Astrocyte of the cerebellum (primary cell): ENCODE results near the gene ANKFN1.

ENCODE experiments used
- DNase-seq: peaks from one replicate; pipeline ENCODE4 v3.0.0-alpha.2; 2011; ENCODE audit warnings: low read depth
- H3K4me3 ChIP-seq: 2 replicates; pipeline ENCODE4 v1.5.1; 2011; ENCODE audit warnings: mild to moderate bottlenecking, low read depth, low read length, moderate library complexity
- CTCF ChIP-seq: IDR thresholded peaks from 2 replicates; pipeline ENCODE4 v1.5.1; 2012; ENCODE audit warnings: low read length, low read depth, moderate library complexity, mild to moderate bottlenecking; ENCODE audit errors: missing control alignments
- in situ Hi-C: cut with HindIII; loops from 2 replicates; pipeline ENCODE4 v1.10.0; 2017; ENCODE audit warnings: low sequenced_read_pairs

The ANKFN1 gene

GRCh38 chr17:56480501-56480900 lies 327.2 kb downstream of the ANKFN1 start:
- in situ Hi-C loops: no loop called here
- TF ChIP-seq CTCF: no peak
- DNase-seq: no peak
- H3K4me3 ChIP-seq: no peak overlapping the region

- in situ Hi-C loops: no loop called here
- no peak for DNase-seq
- no peak for TF ChIP-seq CTCF
- H3K4me3 ChIP-seq: no peak overlapping the region
Measured at GRCh38 chr17:56481659-56482058, 328.4 kb downstream of the ANKFN1 start.

- TF ChIP-seq CTCF: no peak
- no peak for DNase-seq
- H3K4me3 ChIP-seq: no peak overlapping the region
- in situ Hi-C loops: no loop called here
Measured at GRCh38 chr17:56482229-56482628, 329.0 kb downstream of the ANKFN1 start.

DNA sequence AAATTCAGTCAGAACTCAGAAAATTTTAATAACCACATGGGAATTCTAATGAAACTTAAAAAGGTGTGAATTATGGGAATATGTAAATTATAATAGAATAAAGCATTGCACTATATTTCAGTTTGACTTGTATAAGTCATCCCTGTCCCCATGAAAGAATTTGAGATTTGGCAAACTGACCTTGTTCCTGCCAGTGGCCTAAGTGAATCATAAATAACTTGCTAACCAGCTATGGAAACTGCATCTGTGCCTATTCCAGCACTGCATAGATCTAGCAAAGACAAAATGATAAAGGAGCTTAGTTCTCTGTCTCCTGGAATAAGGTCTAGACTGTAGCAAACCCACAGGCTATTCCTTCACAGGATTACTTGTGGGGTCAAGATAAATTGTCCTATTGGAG lies 333.5 kb downstream of the ANKFN1 start:
- DNase-seq: no peak
- H3K4me3 ChIP-seq: no peak overlapping the region
- in situ Hi-C loops: no loop called here
- TF ChIP-seq CTCF: no peak

DNA sequence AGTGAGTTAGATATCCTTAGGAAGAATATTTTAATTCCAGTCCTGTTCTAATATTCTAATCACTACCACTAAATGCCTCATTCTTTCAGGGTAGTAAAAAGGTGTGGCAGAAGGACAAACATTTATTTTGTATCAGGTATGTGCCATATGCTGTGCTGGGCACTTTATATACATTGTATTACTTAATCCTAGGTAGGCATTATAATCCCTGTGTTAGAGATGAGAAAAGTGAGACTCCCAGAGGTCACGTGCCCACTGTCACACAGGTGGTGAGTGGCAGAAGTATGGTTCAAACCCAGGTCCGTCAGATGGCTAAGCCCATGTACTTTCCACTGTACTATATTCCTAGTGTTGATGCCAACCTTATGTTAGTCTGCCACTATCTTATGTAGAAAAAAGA lies 335.5 kb downstream of the ANKFN1 start:
- in situ Hi-C loops: no loop called here
- TF ChIP-seq CTCF: no peak
- no peak for DNase-seq
- H3K4me3 ChIP-seq: no peak overlapping the region

GRCh38 chr17:56489980-56490379 lies 336.7 kb downstream of the ANKFN1 start:
- no peak for DNase-seq
- in situ Hi-C loops: no loop called here
- no peak overlapping the region for H3K4me3 ChIP-seq
- TF ChIP-seq CTCF: no peak

- no peak for DNase-seq
- TF ChIP-seq CTCF: no peak
- H3K4me3 ChIP-seq: no peak overlapping the region
- in situ Hi-C loops: no loop called here
Measured at GRCh38 chr17:56495556-56495955, 342.3 kb downstream of the ANKFN1 start.
